HG03064 (cell line): Measurements from ENCODE around the gene ADNP.
A peak's percentile ranks its signal among the peaks of the same experiment; 100 is the strongest.

Experiments used
- ATAC-seq: cut with Tn5 transposase; IDR thresholded peaks from one replicate; pipeline ENCODE4 v1.9.1; 2021; ENCODE audit warnings: low read depth; ENCODE audit not compliant: unreplicated experiment

The ADNP gene

GRCh38 chr20:50854506-50855249 lies 76.6 kb downstream of the ADNP start:
- ATAC-seq, result no peak

DNA sequence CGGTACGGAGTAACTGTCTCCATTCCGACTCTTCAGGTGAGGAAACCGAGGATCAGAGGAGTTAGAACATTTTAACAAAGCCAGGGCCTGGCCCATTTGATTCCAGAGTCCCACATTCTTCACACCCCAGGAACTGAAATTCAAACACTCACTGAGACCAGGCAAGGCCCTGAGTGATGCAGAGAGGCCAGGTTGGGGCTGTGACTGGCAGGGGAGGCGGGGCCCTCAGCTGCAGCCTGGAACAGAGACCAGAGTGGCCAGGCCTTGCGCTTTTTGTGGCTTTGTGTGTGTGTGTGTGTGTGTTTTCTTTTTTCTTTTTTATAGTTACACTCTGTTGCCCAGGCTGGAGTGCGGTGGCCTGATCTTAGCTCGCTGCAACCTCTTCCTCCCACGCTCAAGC lies 79.2 kb downstream of the ADNP start:
- ATAC-seq, result no peak

DNA sequence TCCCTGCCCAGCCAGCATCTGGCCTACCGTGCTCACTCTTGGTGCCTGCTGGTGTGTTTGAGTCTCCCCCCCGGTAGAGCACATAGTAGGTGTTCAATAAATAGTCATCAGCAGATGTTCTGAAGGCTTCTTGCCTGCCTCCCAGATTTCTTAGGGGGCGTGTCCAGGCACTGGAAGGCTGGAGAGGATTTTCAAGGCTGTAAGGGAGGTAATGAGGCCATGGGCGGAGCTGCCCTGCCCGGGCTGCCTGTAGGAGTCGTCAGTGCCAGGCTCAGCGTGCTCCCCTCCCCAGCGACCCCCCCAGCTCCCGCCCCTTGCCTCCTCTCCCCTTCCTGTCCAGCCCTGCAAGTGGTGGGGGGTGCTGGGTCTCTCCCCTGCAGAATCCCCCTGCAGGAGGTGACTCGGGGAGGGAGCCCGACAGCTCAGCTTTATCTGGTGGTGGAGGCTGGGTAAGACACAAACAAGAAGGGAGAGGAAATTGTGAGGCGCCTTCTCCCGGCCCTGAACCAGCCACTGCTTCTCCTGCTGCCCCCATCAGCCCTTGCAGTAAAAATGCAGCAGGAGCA lies 80.4 kb downstream of the ADNP start:
- ATAC-seq, result no peak

DNA sequence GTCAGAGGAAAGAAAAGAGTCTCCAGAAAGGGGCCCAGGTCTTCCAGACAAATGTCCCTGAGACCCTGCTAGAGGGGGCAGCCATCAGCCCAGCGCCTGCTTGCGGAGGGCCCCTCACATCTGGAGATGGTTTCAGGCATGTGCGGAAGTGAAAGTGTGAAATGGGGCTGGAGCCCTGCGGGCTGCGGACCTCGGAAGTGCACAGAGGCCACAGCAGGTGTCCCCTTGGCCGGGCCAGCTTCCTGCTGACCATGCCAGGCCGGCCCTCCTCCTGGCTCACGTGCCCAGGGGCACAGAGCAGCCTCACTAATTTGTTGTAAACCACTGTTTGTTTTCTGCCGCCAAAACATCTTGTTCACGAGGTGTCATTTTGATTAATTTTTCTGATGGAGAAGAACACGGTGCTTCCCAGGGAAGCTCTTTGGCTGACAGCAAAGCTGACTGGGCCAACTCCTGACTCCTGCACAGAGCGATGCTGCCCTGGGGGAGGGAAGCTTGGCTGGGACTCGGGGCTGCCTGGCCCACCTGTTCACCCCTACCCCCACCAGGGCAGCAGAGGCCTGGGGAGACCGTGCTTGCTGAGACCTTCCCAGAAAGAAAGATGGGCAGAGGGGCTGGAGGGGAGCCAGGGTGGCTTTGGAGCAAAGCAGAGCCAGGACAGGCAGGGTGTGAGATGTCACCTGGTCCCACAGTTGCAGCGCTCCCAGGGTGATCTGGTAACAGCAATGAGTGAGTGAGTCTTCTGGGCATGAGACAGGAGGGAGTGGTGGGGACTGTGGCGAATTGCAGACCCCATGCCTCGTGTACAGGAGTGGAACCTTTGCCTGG lies 82.2 kb downstream of the ADNP start:
- no peak for ATAC-seq

DNA sequence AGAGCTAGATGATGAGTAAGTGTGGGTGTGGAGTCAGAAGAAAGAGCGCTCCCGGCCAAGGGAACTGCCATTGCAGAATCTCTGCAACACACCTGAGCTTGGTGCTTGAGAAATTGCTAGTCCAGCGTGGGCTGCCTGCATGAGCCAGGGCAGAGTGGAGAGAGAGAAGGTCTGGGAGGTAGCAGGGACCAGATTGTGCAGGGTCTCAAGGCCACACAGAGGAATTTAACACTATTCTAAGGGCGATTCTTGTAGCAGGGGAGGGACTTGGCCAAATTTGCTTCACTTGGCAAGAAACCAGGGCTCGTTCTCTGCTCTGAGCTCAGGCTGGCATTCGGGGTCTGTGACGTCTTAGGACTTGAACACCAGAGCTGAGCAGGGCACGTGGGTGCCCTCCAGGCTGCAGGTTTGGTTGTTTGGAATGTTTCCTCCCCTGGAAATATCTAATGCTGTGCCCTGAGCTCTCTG lies 82.9 kb downstream of the ADNP start:
- no peak for ATAC-seq

DNA sequence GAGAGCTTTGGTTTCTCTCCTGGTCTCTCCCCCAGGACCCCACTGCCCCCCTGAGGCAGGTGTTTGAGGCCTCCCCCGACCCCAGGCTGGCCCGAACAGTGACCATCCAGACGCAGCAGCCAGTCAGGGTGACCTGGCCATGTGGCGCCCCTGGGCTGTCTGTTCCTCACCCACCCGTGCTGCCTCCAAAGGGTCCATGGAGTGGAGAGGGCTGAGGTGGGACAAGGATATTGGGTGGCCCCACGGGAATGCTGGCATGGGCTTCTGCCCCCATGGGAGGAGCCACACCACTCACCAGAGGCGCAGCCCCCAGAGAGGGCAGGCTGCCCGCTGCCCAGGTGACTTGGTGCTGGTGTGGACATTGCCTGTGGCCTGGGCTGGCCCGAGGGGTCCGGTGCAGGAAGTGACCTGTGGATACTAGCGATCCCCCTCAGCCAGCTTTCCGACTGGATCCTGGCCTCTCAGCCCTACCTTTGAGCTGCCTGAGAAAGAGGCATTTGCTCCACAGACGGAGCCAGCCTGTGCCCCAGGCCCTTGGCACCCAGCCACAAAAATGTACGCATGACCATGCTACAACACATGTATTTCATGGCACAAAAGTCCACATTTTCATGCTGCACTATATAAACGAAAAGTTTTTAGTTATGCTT lies 85.5 kb downstream of the ADNP start:
- no peak for ATAC-seq

GRCh38 chr20:50844430-50845100 lies 86.7 kb downstream of the ADNP start:
- peak; percentile 69 for ATAC-seq

DNA sequence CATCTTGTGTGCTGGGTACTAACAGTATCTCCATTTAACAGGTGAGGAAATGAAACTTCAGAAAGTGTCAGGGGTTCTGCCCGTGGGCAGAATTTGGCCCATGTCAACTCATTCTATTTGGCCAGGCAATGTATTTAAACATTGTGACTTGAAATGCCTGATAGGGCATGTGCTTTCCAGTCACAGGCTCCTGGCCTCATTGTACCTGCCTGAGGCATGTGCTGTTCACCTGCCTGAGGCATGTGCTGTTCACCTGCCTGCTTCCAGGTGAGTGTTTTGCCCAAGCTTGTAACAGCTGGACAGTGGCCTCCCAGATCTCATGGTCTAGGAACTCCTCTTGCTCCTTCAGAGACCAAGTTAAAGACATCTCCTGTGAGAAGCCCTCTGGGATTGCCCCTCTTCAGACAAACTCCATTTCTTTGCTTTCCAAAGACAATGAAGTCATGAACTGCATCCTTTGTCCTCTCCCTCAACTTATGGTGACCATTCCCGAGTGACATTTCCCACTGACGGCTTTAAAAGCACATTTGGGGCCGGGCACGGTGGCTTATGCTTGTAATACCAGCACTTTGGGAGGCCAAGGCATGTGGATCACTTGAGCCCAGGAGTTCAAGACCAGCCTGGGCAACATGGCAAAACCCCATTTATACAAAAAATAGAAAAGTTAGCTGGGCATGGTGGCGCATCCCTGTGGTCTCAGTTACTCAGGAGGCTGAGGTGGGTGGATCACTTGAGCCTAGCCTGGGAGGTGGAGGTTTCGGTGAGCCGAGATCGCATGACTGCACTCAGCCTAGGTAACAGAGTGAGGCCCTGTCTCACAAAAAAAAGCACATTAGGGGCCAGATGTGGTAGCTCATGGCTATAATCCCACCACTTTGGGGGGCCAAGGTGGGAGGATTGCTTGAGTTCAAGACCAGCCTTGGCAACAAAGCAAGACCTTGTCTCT lies 87.6 kb downstream of the ADNP start:
- no peak for ATAC-seq

GRCh38 chr20:50842821-50843220 lies 88.4 kb downstream of the ADNP start:
- ATAC-seq, result no peak
